Measurements from ENCODE around the gene ATXN1.

Gene ATXN1

DNA sequence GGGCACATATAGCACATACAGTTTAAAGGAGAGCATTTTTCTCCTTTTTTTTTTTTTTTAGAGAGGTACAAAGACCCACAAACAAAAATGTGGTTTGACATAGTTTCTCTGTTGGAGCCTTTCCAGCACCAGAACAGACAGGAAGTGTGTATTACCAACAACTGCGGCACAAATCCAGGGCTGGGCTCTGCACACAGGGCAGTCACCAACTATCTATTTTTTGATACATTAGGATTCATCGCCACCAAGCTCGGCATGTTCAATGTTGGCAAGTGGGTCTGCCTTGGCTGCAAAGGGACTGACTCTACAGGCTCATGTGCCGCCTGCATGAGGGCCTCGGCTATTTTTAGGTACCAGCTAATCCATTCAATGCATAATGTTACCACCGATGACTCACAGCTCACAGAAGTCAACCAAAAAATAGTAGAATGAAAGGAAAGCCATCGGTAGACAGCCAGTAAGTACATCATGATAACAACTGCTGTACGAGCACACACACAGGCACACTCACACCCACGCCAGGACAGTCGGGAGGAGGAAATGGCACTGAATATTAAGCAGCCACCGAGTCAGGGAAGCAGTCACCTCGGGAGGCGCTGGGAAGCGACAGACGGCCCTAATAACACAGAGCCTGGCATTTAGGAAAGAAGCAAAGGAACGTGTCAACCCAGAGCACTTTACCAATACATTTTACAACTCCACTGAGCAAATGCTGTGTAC is 441.3 kb downstream of the ATXN1 start:
- TF ChIP-seq, protein P1, sequence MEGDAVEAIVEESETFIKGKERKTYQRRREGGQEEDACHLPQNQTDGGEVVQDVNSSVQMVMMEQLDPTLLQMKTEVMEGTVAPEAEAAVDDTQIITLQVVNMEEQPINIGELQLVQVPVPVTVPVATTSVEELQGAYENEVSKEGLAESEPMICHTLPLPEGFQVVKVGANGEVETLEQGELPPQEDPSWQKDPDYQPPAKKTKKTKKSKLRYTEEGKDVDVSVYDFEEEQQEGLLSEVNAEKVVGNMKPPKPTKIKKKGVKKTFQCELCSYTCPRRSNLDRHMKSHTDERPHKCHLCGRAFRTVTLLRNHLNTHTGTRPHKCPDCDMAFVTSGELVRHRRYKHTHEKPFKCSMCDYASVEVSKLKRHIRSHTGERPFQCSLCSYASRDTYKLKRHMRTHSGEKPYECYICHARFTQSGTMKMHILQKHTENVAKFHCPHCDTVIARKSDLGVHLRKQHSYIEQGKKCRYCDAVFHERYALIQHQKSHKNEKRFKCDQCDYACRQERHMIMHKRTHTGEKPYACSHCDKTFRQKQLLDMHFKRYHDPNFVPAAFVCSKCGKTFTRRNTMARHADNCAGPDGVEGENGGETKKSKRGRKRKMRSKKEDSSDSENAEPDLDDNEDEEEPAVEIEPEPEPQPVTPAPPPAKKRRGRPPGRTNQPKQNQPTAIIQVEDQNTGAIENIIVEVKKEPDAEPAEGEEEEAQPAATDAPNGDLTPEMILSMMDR (IDR thresholded peaks at IDR 0.05; ENCODE audit: low read depth, low read length): no peak
- peak overlapping the region; percentile 17 for H3K4me3 ChIP-seq (ENCODE audit: low read depth, low read length)

DNA sequence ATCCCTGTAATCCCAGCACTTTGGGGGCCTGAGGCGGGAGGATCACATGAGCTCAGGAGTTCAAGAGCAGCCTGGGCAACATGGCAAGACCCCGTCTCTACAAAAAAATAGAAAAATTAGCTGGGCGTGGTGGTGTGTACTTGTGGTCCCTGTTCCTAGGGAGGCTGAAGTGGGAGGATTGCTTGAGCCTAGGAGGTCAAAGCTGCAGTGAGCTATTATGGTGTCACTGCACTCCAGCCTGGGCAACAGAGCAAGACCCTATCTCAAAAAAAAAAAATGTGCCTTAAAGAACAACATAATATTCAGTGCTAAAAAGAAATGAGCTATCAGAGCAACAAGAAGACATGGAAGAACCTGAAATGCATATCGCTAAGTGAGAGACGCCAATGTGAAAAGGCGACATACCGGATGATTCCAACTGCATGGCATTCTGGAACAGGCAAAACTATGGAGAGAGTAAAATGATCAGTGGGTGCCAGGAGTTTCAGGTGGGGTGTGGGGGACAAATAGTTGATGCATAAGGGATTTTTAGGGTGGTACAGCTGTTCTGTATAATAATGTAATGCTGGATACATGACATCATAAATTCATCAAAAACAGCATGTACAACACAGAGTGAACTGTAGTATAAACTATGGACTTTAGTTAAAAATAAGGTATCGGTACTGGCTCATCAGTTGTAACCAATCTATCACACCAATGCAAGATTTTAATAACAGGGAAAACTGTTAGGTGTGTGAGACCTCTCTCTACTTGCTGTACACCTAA is 442.1 kb downstream of the ATXN1 start:
- H3K4me3 ChIP-seq (ENCODE audit: low read depth, low read length): no peak overlapping the region
- TF ChIP-seq, protein P1 (IDR thresholded peaks at IDR 0.05; ENCODE audit: low read depth, low read length): no peak

DNA sequence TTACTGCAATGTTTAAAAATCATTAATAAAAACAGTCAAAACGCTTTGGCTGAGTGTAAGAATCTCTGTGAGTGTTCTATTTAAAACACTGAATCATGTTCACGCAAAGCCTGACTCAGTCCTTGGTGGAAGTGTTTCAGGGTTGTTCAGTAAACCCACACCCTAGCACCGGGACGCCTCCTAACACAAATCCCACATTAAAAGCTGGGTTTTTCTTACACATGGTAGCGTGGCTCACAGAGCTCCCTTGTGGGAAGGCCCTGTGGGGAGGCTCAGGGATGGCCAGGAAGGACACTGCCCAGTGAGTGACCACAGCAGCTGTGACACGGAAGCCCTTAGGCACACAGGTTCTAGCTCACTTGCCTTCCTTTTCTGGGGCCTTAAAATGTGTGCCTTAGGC is 442.7 kb downstream of the ATXN1 start:
- TF ChIP-seq, protein P1 (IDR thresholded peaks at IDR 0.05; ENCODE audit: low read depth, low read length): no peak
- H3K4me3 ChIP-seq (ENCODE audit: low read depth, low read length): no peak overlapping the region

DNA sequence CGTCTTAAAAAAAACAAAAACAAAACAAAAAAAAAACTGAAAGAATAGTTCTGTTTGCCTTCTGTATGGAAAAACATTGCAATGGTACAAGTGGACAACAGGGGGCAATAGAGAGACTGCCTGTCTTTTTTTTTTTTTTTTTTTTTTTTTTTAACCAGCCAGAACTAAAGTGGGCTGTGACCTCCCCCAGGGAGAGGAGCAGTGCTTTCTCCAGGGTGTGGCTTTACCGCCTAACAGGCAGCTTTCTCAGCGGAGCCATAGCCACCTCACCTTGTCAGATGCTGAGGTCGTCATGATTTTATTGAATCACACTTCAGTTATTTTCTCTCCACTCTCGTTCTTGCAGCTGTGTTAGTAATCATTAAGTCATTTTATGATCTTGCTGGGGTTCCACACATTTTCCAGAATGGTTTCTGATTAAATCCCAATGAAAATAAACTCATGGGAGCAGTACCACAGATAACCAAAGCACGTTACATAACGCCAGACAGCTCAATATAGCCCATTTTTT is 444.5 kb downstream of the ATXN1 start:
- no peak overlapping the region for H3K4me3 ChIP-seq (ENCODE audit: low read depth, low read length)
- TF ChIP-seq, protein P1 (IDR thresholded peaks at IDR 0.05; ENCODE audit: low read depth, low read length): peak; percentile 74

DNA sequence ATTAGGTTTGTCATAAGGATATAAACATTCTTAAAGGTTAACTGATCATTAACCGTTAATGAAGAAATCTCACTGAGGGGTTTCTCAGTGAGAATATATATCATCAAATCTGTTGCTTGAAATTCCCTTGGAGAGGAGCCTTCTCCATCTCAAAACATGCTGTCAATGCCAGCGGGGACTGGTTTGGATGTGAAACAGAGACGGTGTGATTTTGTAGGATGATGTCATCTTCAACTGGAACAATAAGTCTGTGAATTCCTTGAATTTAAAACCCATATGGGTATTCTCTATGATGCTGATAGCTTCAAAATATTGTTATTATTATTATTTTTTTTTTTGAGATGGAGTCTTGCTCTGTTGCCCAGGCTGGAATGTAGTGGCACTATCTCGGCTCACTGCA is 447.0 kb downstream of the ATXN1 start:
- H3K4me3 ChIP-seq (ENCODE audit: low read depth, low read length): no peak overlapping the region
- TF ChIP-seq, protein P1 (IDR thresholded peaks at IDR 0.05; ENCODE audit: low read depth, low read length): no peak

GRCh38 chr6:16313732-16314131 is 447.5 kb downstream of the ATXN1 start:
- TF ChIP-seq, protein P1 (IDR thresholded peaks at IDR 0.05; ENCODE audit: low read depth, low read length): no peak
- no peak overlapping the region for H3K4me3 ChIP-seq (ENCODE audit: low read depth, low read length)

DNA sequence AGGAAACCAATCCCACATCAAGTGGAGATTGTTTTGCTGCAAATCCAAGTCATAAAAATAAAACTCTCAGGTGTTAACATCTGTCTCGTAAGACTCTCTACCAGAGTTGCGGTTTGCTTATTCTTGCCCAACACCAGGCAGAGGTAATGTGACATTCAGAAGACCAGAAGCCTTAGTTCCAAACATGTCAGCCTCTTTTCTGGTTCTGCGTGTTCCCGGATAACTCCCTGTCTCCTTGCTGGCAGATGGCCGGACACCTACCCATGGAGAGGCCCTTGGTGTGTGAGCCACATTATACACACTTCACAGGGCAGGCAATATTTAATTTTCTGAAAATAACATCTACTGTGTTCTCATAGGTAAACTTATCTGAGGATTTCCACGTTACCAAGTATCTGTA is 449.5 kb downstream of the ATXN1 start:
- no peak overlapping the region for H3K4me3 ChIP-seq (ENCODE audit: low read depth, low read length)
- TF ChIP-seq, protein P1 (IDR thresholded peaks at IDR 0.05; ENCODE audit: low read depth, low read length): no peak
